ENCODE data around the gene FOSL2.

Gene FOSL2

GRCh38 chr2:28411166-28411755 is 18.6 kb downstream of the FOSL2 start:
- no peak overlapping the region for H3K27ac ChIP-seq
- TF ChIP-seq ZFX (IDR thresholded peaks at IDR 0.05; ENCODE audit: borderline replicate concordance), result no peak
- TF ChIP-seq CTCF (IDR thresholded peaks at IDR 0.05), result no peak

GRCh38 chr2:28411956-28412609 is 19.4 kb downstream of the FOSL2 start:
- no peak overlapping the region for H3K27ac ChIP-seq
- no peak for TF ChIP-seq ZFX (IDR thresholded peaks at IDR 0.05; ENCODE audit: borderline replicate concordance)
- TF ChIP-seq CTCF (IDR thresholded peaks at IDR 0.05), result no peak

GRCh38 chr2:28412625-28413151 is 20.0 kb downstream of the FOSL2 start:
- H3K27ac ChIP-seq, result no peak overlapping the region
- no peak for TF ChIP-seq ZFX (IDR thresholded peaks at IDR 0.05; ENCODE audit: borderline replicate concordance)
- TF ChIP-seq CTCF (IDR thresholded peaks at IDR 0.05), result no peak

- H3K27ac ChIP-seq, result no peak overlapping the region
- no peak for TF ChIP-seq ZFX (IDR thresholded peaks at IDR 0.05; ENCODE audit: borderline replicate concordance)
- 0 out of 2 replicates have a peak, but pooled peaks have one; percentile 5 for TF ChIP-seq CTCF (IDR thresholded peaks at IDR 0.05)
These were observed 20.7 kb downstream of the FOSL2 start for GRCh38 chr2:28413152-28413898.

- no peak overlapping the region for H3K27ac ChIP-seq
These were observed 21.2 kb downstream of the FOSL2 start for GRCh38 chr2:28413899-28414295.

GRCh38 chr2:28414583-28414982 is 21.9 kb downstream of the FOSL2 start:
- TF ChIP-seq ZFX (IDR thresholded peaks at IDR 0.05; ENCODE audit: borderline replicate concordance), result no peak
- TF ChIP-seq CTCF (IDR thresholded peaks at IDR 0.05), result no peak

More at GRCh38 chr2:28413899-28414295, 21.2 kb downstream of the FOSL2 start:
- TF ChIP-seq ZFX (IDR thresholded peaks at IDR 0.05; ENCODE audit: borderline replicate concordance) (no peak), CTCF (IDR thresholded peaks at IDR 0.05) (no peak)

More at GRCh38 chr2:28414583-28414982, 21.9 kb downstream of the FOSL2 start:
- no peak overlapping the region for H3K27ac ChIP-seq

Measured in 22Rv1 (cell line).